A549 (cell line): ENCODE data around the gene RNF13. TPM values are rescaled to one million over a fixed set of nuclear protein-coding genes. Genes with fewer than 3 reads are reported as not detected.
A peak's percentile ranks its signal among the peaks of the same experiment; 100 is the strongest.

Experiments
- ATAC-seq, 2 experiments: fragments of 200-7000 bp in 1 of 2; fragments of >200 bp in 1 of 2; cut with Nextera tagmentation in 1 of 2; cut with Tn5 transposase in 1 of 2; 3 replicates each; pipeline versions ENCODE4 v1.8.0 to v1.9.1; 2018 to 2020; ENCODE audit warnings: mild to moderate bottlenecking in 1 of 2, moderate library complexity in 1 of 2
- CTCF ChIA-PET: fragments of 300-600 bp; sonication (Branson Sonifier 250); formaldehyde crosslinking; extraction: SDS; loops from one replicate; lab custom pipeline; 2021; ENCODE audit warnings: antibody characterized with exemption, inconsistent platforms; lab: Yijun Ruan, JAX
- POLR2A ChIA-PET: fragments of 350-600 bp; formaldehyde crosslinking; extraction: SDS; loops from one replicate; lab custom pipeline; 2021; ENCODE audit warnings: antibody characterized with exemption, inconsistent platforms; lab: Yijun Ruan, JAX
- DNase-seq, 2 experiments: peaks; one replicate each; pipeline versions ENCODE4 v3.0.0 to v3.0.0-alpha.2; 2011 to 2016; ENCODE audit warnings: low read depth in 1 of 2, low spot score in 1 of 2
- FAIRE-seq: peaks from 2 replicates; lab custom pipeline; 2011; peaks lifted over from hg19 to GRCh38; lab: Jason Lieb, UNC
- H3K27ac ChIP-seq, 2 experiments: fragments of >200 bp; sonication (Bioruptor Twin); formaldehyde crosslinking; 3 replicates each; pipeline ENCODE4 v1.5.1; 2016 to 2017
- H3K4me1 ChIP-seq: fragments of >200 bp; sonication (Bioruptor Twin); formaldehyde crosslinking; 3 replicates; pipeline ENCODE4 v1.6.1; 2016
- H3K4me2 ChIP-seq: fragments of >200 bp; sonication (Bioruptor Twin); formaldehyde crosslinking; 3 replicates; pipeline ENCODE4 v1.6.1; 2016
- H3K4me3 ChIP-seq: fragments of >200 bp; sonication (Bioruptor Twin); formaldehyde crosslinking; 3 replicates; pipeline ENCODE4 v1.5.1; 2016
- H3K9me3 ChIP-seq: fragments of >200 bp; sonication (Bioruptor Twin); formaldehyde crosslinking; 3 replicates; pipeline ENCODE4 v1.6.1; 2016
- CBX2 ChIP-seq: fragments of 200-600 bp; sonication (generic); IDR thresholded peaks from 2 replicates; pipeline ENCODE4 v1.6.1; 2016; ENCODE audit warnings: low read depth, mild to moderate bottlenecking, borderline replicate concordance
- CBX8 ChIP-seq: fragments of 200-600 bp; sonication (generic); IDR thresholded peaks from 2 replicates; pipeline ENCODE4 v1.6.1; 2016
- CEBPB ChIP-seq, 2 experiments: fragments of >200 bp in 1 of 2; sonication (Bioruptor Twin) in 1 of 2; formaldehyde crosslinking in 1 of 2; IDR thresholded peaks; 2 replicates each; pipeline ENCODE4 v1.6.1; 2012 to 2016
- CHD4 ChIP-seq: fragments of 200-600 bp; sonication (generic); IDR thresholded peaks from 2 replicates; pipeline ENCODE4 v1.6.1; 2016; ENCODE audit warnings: antibody characterized with exemption, mild to moderate bottlenecking, borderline replicate concordance
- CTCF ChIP-seq: fragments of >200 bp; sonication (Bioruptor Twin); formaldehyde crosslinking; IDR thresholded peaks from 3 replicates; pipeline ENCODE4 v1.5.1; 2016
- FOSL2 ChIP-seq, 2 experiments: fragments of 450-650 bp in 1 of 2; fragments of >200 bp in 1 of 2; sonication (Bioruptor Twin) in 1 of 2; formaldehyde crosslinking; IDR thresholded peaks; 2 replicates each; pipeline versions ENCODE4 v1.5.0 to v1.6.1; 2016 to 2020; ENCODE audit warnings: mild to moderate bottlenecking in 1 of 2, moderate library complexity in 1 of 2
- GATA3 ChIP-seq: IDR thresholded peaks from 2 replicates; pipeline ENCODE4 v1.6.1; 2012; ENCODE audit warnings: borderline replicate concordance
- HDAC2 ChIP-seq: fragments of 200-600 bp; sonication (generic); IDR thresholded peaks from 2 replicates; pipeline ENCODE4 v1.6.1; 2016
- HMGXB4 ChIP-seq: fragments of 250-450 bp; sonication (Bioruptor Pico); IDR thresholded peaks from 2 replicates; pipeline ENCODE4 v1.5.0; 2021; ENCODE audit warnings: mild to moderate bottlenecking, moderate library complexity, borderline replicate concordance
- HOXA7 ChIP-seq: fragments of 250-450 bp; sonication (Bioruptor Pico); IDR thresholded peaks from 2 replicates; pipeline ENCODE4 v1.5.0; 2020; ENCODE audit warnings: mild to moderate bottlenecking, moderate library complexity
- HOXB13 ChIP-seq: fragments of 250-450 bp; sonication (Bioruptor Pico); IDR thresholded peaks from 2 replicates; pipeline ENCODE4 v1.5.0; 2020; ENCODE audit warnings: low read depth, mild to moderate bottlenecking, moderate library complexity
- HOXB5 ChIP-seq: fragments of 250-450 bp; sonication (Bioruptor Pico); IDR thresholded peaks from 2 replicates; pipeline ENCODE4 v1.5.0; 2020; ENCODE audit warnings: mild to moderate bottlenecking, moderate library complexity
- JUNB ChIP-seq: fragments of >200 bp; sonication (Bioruptor Twin); formaldehyde crosslinking; IDR thresholded peaks from 2 replicates; pipeline ENCODE4 v1.6.1; 2016
- KDM1A ChIP-seq: fragments of 200-600 bp; sonication (generic); IDR thresholded peaks from 2 replicates; pipeline ENCODE4 v1.6.1; 2016; ENCODE audit warnings: low read depth, mild to moderate bottlenecking
- MAFK ChIP-seq: fragments of 450-650 bp; IDR thresholded peaks from 2 replicates; pipeline ENCODE4 v1.6.1; 2014; ENCODE audit not compliant: partially characterized antibody
- MAX ChIP-seq: IDR thresholded peaks from 2 replicates; pipeline ENCODE4 v1.6.1; 2012
- MYC ChIP-seq: IDR thresholded peaks from 2 replicates; pipeline ENCODE4 v1.6.1; 2012; ENCODE audit warnings: mild to moderate bottlenecking, inconsistent platforms, low read length, improper control_type of control experiment, borderline replicate concordance
- NFE2L2 ChIP-seq: fragments of 150-350 bp; conservative IDR thresholded peaks from 2 replicates; pipeline ENCODE4 v1.6.1; 2014; ENCODE audit warnings: low read length
- NR3C1 ChIP-seq: fragments of >200 bp; sonication (Bioruptor Twin); formaldehyde crosslinking; IDR thresholded peaks from 3 replicates; pipeline ENCODE4 v1.6.1; 2017
- PHF8 ChIP-seq: fragments of 200-600 bp; sonication (generic); IDR thresholded peaks from 2 replicates; pipeline ENCODE4 v1.6.1; 2016; ENCODE audit warnings: low read depth, mild to moderate bottlenecking, antibody characterized with exemption, moderate library complexity, borderline replicate concordance
- POLR2AphosphoS2 ChIP-seq: conservative IDR thresholded peaks from 2 replicates; pipeline ENCODE4 v1.6.1; 2012; ENCODE audit warnings: low read length, improper control_type of control experiment, inconsistent platforms
- RAD21 ChIP-seq, 2 experiments: fragments of >200 bp in 1 of 2; sonication (Bioruptor Twin) in 1 of 2; formaldehyde crosslinking in 1 of 2; IDR thresholded peaks in 1 of 2; conservative IDR thresholded peaks in 1 of 2; 2 replicates in 1 of 2; 3 replicates in 1 of 2; pipeline ENCODE4 v1.6.1; 2012 to 2018; ENCODE audit warnings: inconsistent platforms in 1 of 2
- RARB ChIP-seq: fragments of 250-450 bp; sonication (Bioruptor Pico); IDR thresholded peaks from 2 replicates; pipeline ENCODE4 v1.8.0; 2021; ENCODE audit warnings: mild to moderate bottlenecking, moderate library complexity
- SMC3 ChIP-seq: fragments of >200 bp; sonication (Bioruptor Twin); formaldehyde crosslinking; IDR thresholded peaks from 3 replicates; pipeline ENCODE4 v1.6.1; 2018; ENCODE audit warnings: inconsistent platforms
- SREBF2 ChIP-seq: fragments of 450-650 bp; IDR thresholded peaks from 2 replicates; pipeline ENCODE4 v1.6.1; 2014; ENCODE audit warnings: mild to moderate bottlenecking, moderate library complexity
- TFCP2L1 ChIP-seq: fragments of 250-450 bp; sonication (Bioruptor Pico); IDR thresholded peaks from 2 replicates; pipeline ENCODE4 v1.5.0; 2021; ENCODE audit warnings: mild to moderate bottlenecking
- TP53 ChIP-seq: fragments of 250-450 bp; sonication (Bioruptor Pico); IDR thresholded peaks from 2 replicates; pipeline ENCODE4 v1.5.0; 2021; ENCODE audit warnings: mild to moderate bottlenecking, moderate library complexity
- ZSCAN20 ChIP-seq: fragments of 250-450 bp; sonication (Bioruptor Pico); IDR thresholded peaks from 2 replicates; pipeline ENCODE4 v1.8.0; 2022; ENCODE audit warnings: mild to moderate bottlenecking, moderate library complexity
- WGBS: methylation state at CpG from one replicate; pipeline ENCODE4 v1.1.6; 2017; ENCODE audit errors: missing lambda C conversion rate; 5-methylcytosine and 5-hydroxymethylcytosine counted together
- polyA plus RNA-seq, 4 experiments: library from polyadenylated mRNA; depleted of rRNA in 3 of 4; stranded (reverse); fragments of >200 nt; fragmentation: RNase III in 1 of 4; extraction: RNeasy Plus Mini Kit Qiagen cat#74134 plus additional on column Dnase treatment in 1 of 4; gene quantifications; 2 replicates in 3 of 4; 3 replicates in 1 of 4; pipeline ENCODE4 v1.2.3, GENCODE V29; 2011 to 2017

The RNF13 gene
- polyA plus RNA-seq, 2 of the 4 experiments (the other 2 are of a cell fraction), result 46.2 to 100 TPM

GRCh38 chr3:149969110-149969939 lies 156.3 kb downstream of the RNF13 start (continued):
- no peak for TF ChIP-seq CBX2
- TF ChIP-seq, all 56 proteins: peak for 11

- Histone ChIP-seq H3K4me1 (peaks cover 35% of the 10 kb centered on the region), H3K4me2 (peak overlapping the region; percentile 76), H3K27ac (peak overlapping the region; percentile 98 to 99), H3K9me3 (no peaks in the 10 kb centered on the region), H3K4me3 (peak overlapping the region; percentile 91)
- no peak for FAIRE-seq
- DNase-seq, result peak; percentile 29 to 88
- ChIA-PET POLR2A (interaction anchor here (0.6 to 3.0 kb wide), 7 partner anchors 14 to 525 kb away, joined by 3 to 43 read pairs (median 4); no protein-coding TSS in a partner anchor), CTCF (interaction anchor here (0.6 to 7.9 kb wide), 6 partner anchors 33 to 271 kb away, joined by 3 to 80 read pairs (median 4); no protein-coding TSS in a partner anchor)
- ATAC-seq, result peak; percentile 60 to 73
- TF ChIP-seq TFCP2L1 (CRISPR knock-in tag), result 0 out of 2 replicates have a peak, but pooled peaks have one; percentile 16
- TF ChIP-seq PHF8, result peak; percentile 43; the same call in 1 of the 2 replicates
- no peak for TF ChIP-seq RAD21 (conservative IDR thresholded peaks at IDR 0.05 in 1 of 2, IDR thresholded peaks at IDR 0.05 in 1 of 2)
- under 1% methylated on average over 21 of the region's 73 CpGs for WGBS
Measured at GRCh38 chr3:149969940-149970715, 157.1 kb downstream of the RNF13 start.

- peak; percentile 40 to 91 for DNase-seq
- no peak for FAIRE-seq
- CTCF ChIA-PET, result interaction anchor here (0.6 to 2.6 kb wide), 8 partner anchors 20 to 257 kb away, joined by 3 to 12 read pairs (median 4); no protein-coding TSS in a partner anchor
- peak; percentile 58 to 80 for ATAC-seq
- peak within 1 kb of the TSS; percentile 91 for H3K4me3 ChIP-seq
- WGBS, result no CpG with 5 or more reads among the region's 102 CpGs
- POLR2A ChIA-PET, result interaction anchor here (0.5 to 3.0 kb wide), 8 partner anchors 13 to 575 kb away, joined by 3 to 43 read pairs (median 4); partner anchors contain the start of gene SERP1
- H3K9me3 ChIP-seq, result no peaks in the 10 kb centered on the region
- H3K4me1 ChIP-seq, result peaks cover 32% of the 10 kb centered on the region
- peak within 1 kb of the TSS; percentile 98 to 99 for H3K27ac ChIP-seq
- peak within 1 kb of the TSS; percentile 76 for H3K4me2 ChIP-seq
- TF ChIP-seq CHD4, result no peak
- 0 out of 2 replicates have a peak, but pooled peaks have one; percentile 61 for TF ChIP-seq TP53 (CRISPR knock-in tag)
- no peak for TF ChIP-seq CEBPB (IDR thresholded peaks at IDR 0.05)
- TF ChIP-seq HOXA7 (CRISPR knock-in tag), result no peak
- TF ChIP-seq MYC, result peak; percentile 99
- TF ChIP-seq NR3C1, result no peak
- no peak for TF ChIP-seq NFE2L2
- no peak; the same call in 1 of the 3 replicates for TF ChIP-seq SMC3
- TF ChIP-seq KDM1A, result no peak
- TF ChIP-seq HOXB13 (CRISPR knock-in tag), result no peak
- TF ChIP-seq PHF8, result 0 out of 2 replicates have a peak, but pooled peaks have one; percentile 28
- no peak for TF ChIP-seq CBX8
- TF ChIP-seq FOSL2 (IDR thresholded peaks at IDR 0.05), result no peak
- peak; percentile 30; the same call in 1 of the 2 replicates for TF ChIP-seq FOSL2 (CRISPR knock-in tag; IDR thresholded peaks at IDR 0.05)
- TF ChIP-seq HDAC2, result no peak
- TF ChIP-seq TFCP2L1 (CRISPR knock-in tag), result no peak
- TF ChIP-seq GATA3, result peak; percentile 13; the same call in 1 of the 2 replicates
- peak; percentile 73 for TF ChIP-seq HOXB5 (CRISPR knock-in tag)
- TF ChIP-seq SREBF2, result no peak
- no peak for TF ChIP-seq POLR2AphosphoS2
- TF ChIP-seq MAFK, result no peak
- no peak for TF ChIP-seq JUNB
- peak; percentile 98 for TF ChIP-seq MAX
- no peak for TF ChIP-seq CTCF
- TF ChIP-seq HMGXB4 (CRISPR knock-in tag), result peak; percentile 85; the same call in 1 of the 2 replicates
- no peak for TF ChIP-seq ZSCAN20 (CRISPR knock-in tag)
- TF ChIP-seq RARB (CRISPR knock-in tag), result no peak
Measured at GRCh38 chr3:149970716-149971402, 157.8 kb downstream of the RNF13 start, which contains the start of gene PFN2. Gene PFN2, minus strand, starts transcription at chr3:149970895. Its CDS starts 39 bp downstream, at chr3:149970856.
